ENCODE results near the gene PLCD1.
"Not testable (repeated sequence)": the region's sequence is repeated elsewhere in the genome, so short reads cannot be mapped to it uniquely, and the experiment has no call there.

- TF ChIP-seq CTCF, POLR2A (IDR thresholded peaks at IDR 0.05): not testable (repeated sequence)
Measured at GRCh38 chr3:38034335-38034734, 4.9 kb upstream of the PLCD1 start.
